Measurements from ENCODE around the gene HAL.

The HAL gene

DNA sequence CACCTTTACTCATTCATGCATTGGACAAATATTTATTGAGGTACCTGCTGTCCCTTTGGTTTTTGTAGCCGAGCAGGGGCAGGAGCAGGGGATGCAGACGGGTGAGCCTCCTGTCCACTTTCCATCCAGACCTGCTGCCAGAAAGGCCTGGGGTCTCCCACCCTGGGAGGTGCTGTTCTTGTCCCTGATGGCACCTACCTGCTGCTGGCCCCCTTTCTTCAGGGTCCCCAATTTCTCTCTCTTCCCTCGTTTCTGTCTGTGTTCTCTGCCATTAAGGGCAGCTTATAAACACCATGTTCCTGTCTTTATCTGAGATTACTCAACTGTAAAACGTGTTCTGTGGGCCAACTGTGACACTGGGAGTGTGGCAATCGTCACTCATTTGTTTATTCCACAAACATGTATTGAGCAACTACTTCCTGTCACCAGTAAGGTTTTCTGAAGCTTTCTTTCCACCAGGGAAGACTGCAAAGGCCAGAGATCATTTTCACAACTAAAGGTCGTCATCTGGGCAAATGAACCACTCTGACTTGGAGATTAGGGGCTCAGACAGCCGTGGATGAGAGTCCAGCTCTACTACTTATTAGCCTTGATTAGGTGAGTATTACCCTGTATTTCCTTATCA is at the start of gene HAL:
Gene HAL (minus strand): TSS at position 311 of the 625 bp plus-strand sequence. CDS start 434 bp downstream, outside the sequence.
- no peaks in the 10 kb centered on the region for H3K9me3 ChIP-seq (ENCODE audit: control insufficient read depth in 2 of 2, low read length in 2 of 2)
- H3K36me3 ChIP-seq (ENCODE audit: control insufficient read depth in 2 of 2, insufficient read depth in 2 of 2, low read length in 2 of 2) = peaks cover 0 to 4% of the 10 kb centered on the region in 2 donors
- H3K27ac ChIP-seq (ENCODE audit: low read length) = no peak within 1 kb of the TSS
- no peak within 1 kb of the TSS for H3K9ac ChIP-seq (ENCODE audit: low read length in 2 of 2)
- no peaks in the 10 kb centered on the region for H3K4me1 ChIP-seq (ENCODE audit: control insufficient read depth, insufficient read depth, low read length)
- H3K4me3 ChIP-seq (ENCODE audit: low read length in 2 of 2) = no peak within 1 kb of the TSS
- H3K27me3 ChIP-seq (ENCODE audit: control insufficient read depth in 1 of 2, insufficient read depth in 2 of 2, low read length in 2 of 2) = no peaks in the 10 kb centered on the region

- no peaks in the 10 kb centered on the region for H3K4me1 ChIP-seq (ENCODE audit: control insufficient read depth, insufficient read depth, low read length)
- no peak overlapping the region for H3K9ac ChIP-seq (ENCODE audit: low read length in 2 of 2)
- no peaks in the 10 kb centered on the region for H3K27me3 ChIP-seq (ENCODE audit: control insufficient read depth in 1 of 2, insufficient read depth in 2 of 2, low read length in 2 of 2)
- no peaks in the 10 kb centered on the region for H3K36me3 ChIP-seq (ENCODE audit: control insufficient read depth in 2 of 2, insufficient read depth in 2 of 2, low read length in 2 of 2)
- no peak overlapping the region for H3K4me3 ChIP-seq (ENCODE audit: low read length in 2 of 2)
- H3K27ac ChIP-seq (ENCODE audit: low read length) = no peak overlapping the region
- H3K9me3 ChIP-seq (ENCODE audit: control insufficient read depth in 2 of 2, low read length in 2 of 2) = no peaks in the 10 kb centered on the region
Observed at GRCh38 chr12:96045566-96045965, 49.4 kb upstream of the HAL start.

GRCh38 chr12:96044943-96045290 is 48.8 kb upstream of the HAL start:
- Histone ChIP-seq H3K4me3 (ENCODE audit: low read length in 2 of 2) (no peak overlapping the region), H3K4me1 (ENCODE audit: control insufficient read depth, insufficient read depth, low read length) (no peaks in the 10 kb centered on the region), H3K9ac (ENCODE audit: low read length in 2 of 2) (no peak overlapping the region), H3K27me3 (ENCODE audit: control insufficient read depth in 1 of 2, insufficient read depth in 2 of 2, low read length in 2 of 2) (no peaks in the 10 kb centered on the region), H3K27ac (ENCODE audit: low read length) (no peak overlapping the region), H3K36me3 (ENCODE audit: control insufficient read depth in 2 of 2, insufficient read depth in 2 of 2, low read length in 2 of 2) (no peaks in the 10 kb centered on the region), H3K9me3 (ENCODE audit: control insufficient read depth in 2 of 2, low read length in 2 of 2) (no peaks in the 10 kb centered on the region)

DNA sequence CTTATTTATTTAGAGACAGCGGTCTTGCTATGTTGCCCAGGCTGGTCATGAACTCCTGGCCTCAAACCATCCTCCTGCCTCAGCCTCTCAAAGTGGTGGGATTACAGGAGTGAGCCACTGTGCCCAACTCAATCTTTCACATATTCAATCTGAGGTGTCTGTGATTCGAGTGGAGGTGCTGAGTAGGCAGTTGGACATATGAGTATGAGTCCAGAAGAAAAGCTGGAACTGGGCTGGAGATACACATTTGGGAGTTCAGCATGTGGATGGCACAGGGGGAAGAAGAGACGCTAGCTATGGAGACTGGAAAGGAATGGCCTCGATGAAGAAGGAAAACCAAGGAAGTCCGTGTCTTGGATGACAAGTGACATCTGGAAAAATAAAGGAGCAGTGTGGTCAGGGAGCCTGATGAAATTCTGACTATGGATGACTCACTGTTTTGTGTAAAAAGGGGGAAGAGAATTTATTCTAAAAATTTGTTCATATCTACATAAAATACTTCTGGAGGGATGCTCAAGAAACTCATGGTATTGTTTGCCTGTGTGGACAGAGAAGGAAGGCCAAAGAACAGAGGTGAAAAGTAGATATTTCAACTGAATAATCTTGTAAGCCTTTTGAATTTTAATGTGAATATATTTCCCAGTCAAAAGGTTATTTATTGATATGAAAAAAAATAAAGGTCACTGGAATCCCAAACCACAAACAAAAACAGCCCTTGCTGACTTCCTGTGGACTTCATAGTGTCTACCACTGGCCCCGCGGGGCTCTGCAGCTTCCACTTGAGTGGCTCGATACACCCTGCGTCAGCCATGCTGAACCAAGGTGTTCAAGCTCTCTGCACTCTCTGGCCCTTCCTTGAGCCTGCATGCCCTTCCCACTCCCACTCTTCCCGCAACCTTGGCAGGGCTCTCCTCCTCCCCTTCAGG is 48.1 kb upstream of the HAL start:
- Histone ChIP-seq H3K9me3 (ENCODE audit: control insufficient read depth in 2 of 2, low read length in 2 of 2) (no peaks in the 10 kb centered on the region), H3K27me3 (ENCODE audit: control insufficient read depth in 1 of 2, insufficient read depth in 2 of 2, low read length in 2 of 2) (no peaks in the 10 kb centered on the region), H3K9ac (ENCODE audit: low read length in 2 of 2) (no peak overlapping the region), H3K4me1 (ENCODE audit: control insufficient read depth, insufficient read depth, low read length) (no peaks in the 10 kb centered on the region), H3K4me3 (ENCODE audit: low read length in 2 of 2) (no peak overlapping the region), H3K27ac (ENCODE audit: low read length) (no peak overlapping the region), H3K36me3 (ENCODE audit: control insufficient read depth in 2 of 2, insufficient read depth in 2 of 2, low read length in 2 of 2) (no peaks in the 10 kb centered on the region)

DNA sequence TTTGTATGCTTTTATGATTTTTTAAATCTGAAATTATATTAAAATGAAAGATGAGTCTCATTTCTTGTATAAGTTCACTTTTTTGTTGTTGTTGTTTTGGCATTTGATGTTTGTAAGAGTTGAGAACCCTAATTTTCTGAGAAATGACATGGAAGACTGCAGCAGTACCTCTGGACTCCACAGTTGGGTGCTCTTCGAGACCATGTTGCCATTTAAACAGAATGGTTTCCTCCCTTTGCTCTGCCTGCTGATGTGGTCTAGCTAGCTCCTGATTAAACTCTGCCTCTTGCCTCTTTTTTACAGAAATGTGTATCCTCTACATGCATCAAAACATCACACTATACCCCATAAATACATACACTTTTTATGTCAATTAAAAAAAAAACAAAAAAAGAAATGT is 45.0 kb upstream of the HAL start:
- no peaks in the 10 kb centered on the region for H3K27me3 ChIP-seq (ENCODE audit: control insufficient read depth in 1 of 2, insufficient read depth in 2 of 2, low read length in 2 of 2)
- H3K4me3 ChIP-seq (ENCODE audit: low read length in 2 of 2) = no peak overlapping the region
- no peak overlapping the region for H3K27ac ChIP-seq (ENCODE audit: low read length)

GRCh38 chr12:96040305-96041133 is 44.4 kb upstream of the HAL start:
- Histone ChIP-seq H3K9me3 (ENCODE audit: control insufficient read depth in 2 of 2, low read length in 2 of 2) (no peaks in the 10 kb centered on the region), H3K4me1 (ENCODE audit: control insufficient read depth, insufficient read depth, low read length) (no peaks in the 10 kb centered on the region), H3K4me3 (ENCODE audit: low read length in 2 of 2) (no peak overlapping the region), H3K36me3 (ENCODE audit: control insufficient read depth in 2 of 2, insufficient read depth in 2 of 2, low read length in 2 of 2) (no peaks in the 10 kb centered on the region), H3K27me3 (ENCODE audit: control insufficient read depth in 1 of 2, insufficient read depth in 2 of 2, low read length in 2 of 2) (no peaks in the 10 kb centered on the region), H3K27ac (ENCODE audit: low read length) (no peak overlapping the region), H3K9ac (ENCODE audit: low read length in 2 of 2) (no peak overlapping the region)

More for the DNA sequence above, 45.0 kb upstream of the HAL start:
- no peaks in the 10 kb centered on the region for H3K4me1 ChIP-seq (ENCODE audit: control insufficient read depth, insufficient read depth, low read length)
- no peaks in the 10 kb centered on the region for H3K36me3 ChIP-seq (ENCODE audit: control insufficient read depth in 2 of 2, insufficient read depth in 2 of 2, low read length in 2 of 2)
- H3K9ac ChIP-seq (ENCODE audit: low read length in 2 of 2) = no peak overlapping the region
- H3K9me3 ChIP-seq (ENCODE audit: control insufficient read depth in 2 of 2, low read length in 2 of 2) = no peaks in the 10 kb centered on the region

GRCh38 chr12:96039516-96039915 is 43.4 kb upstream of the HAL start:
- Histone ChIP-seq H3K9ac (ENCODE audit: low read length in 2 of 2) (no peak overlapping the region), H3K4me3 (ENCODE audit: low read length in 2 of 2) (no peak overlapping the region), H3K36me3 (ENCODE audit: control insufficient read depth in 2 of 2, insufficient read depth in 2 of 2, low read length in 2 of 2) (no peaks in the 10 kb centered on the region), H3K27me3 (ENCODE audit: control insufficient read depth in 1 of 2, insufficient read depth in 2 of 2, low read length in 2 of 2) (no peaks in the 10 kb centered on the region), H3K4me1 (ENCODE audit: control insufficient read depth, insufficient read depth, low read length) (peaks cover 3% of the 10 kb centered on the region), H3K27ac (ENCODE audit: low read length) (no peak overlapping the region), H3K9me3 (ENCODE audit: control insufficient read depth in 2 of 2, low read length in 2 of 2) (no peaks in the 10 kb centered on the region)

DNA sequence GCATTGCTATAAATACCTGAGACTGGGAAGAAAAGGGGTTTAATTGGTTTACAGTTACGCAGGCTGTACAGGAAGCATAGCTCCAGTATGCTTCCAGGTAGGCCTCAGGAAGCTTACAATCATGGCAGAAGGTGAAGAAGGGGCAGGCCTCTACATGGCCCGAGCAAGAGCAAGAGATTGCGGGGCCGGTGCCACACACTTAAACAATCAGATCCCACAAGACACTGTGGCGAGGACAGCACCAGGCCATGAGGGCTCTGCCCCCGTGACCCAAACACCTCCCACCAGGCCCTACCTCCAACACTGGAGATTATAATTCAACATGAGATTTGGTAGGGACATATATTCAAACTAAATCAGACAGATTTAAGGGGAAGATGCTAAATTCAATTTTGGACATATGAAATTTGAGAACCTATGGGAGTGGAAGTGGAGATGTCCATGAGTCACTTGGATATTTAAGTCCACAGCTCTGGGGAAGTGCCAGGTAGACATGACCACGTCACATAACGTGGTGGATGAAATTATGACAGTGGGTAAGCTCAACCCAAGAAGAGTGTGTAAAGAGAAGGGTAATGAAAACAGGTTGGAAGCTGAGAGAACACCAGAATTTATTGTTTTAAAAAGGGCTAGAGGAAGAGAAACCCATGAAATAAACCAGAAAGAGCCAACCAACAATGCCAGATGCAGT is 40.8 kb upstream of the HAL start:
- Histone ChIP-seq H3K36me3 (ENCODE audit: control insufficient read depth in 2 of 2, insufficient read depth in 2 of 2, low read length in 2 of 2) (no peaks in the 10 kb centered on the region), H3K9ac (ENCODE audit: low read length in 2 of 2) (no peak overlapping the region), H3K27ac (ENCODE audit: low read length) (no peak overlapping the region), H3K27me3 (ENCODE audit: control insufficient read depth in 1 of 2, insufficient read depth in 2 of 2, low read length in 2 of 2) (no peaks in the 10 kb centered on the region), H3K9me3 (ENCODE audit: control insufficient read depth in 2 of 2, low read length in 2 of 2) (no peaks in the 10 kb centered on the region), H3K4me3 (ENCODE audit: low read length in 2 of 2) (no peak overlapping the region), H3K4me1 (ENCODE audit: control insufficient read depth, insufficient read depth, low read length) (peaks cover 13% of the 10 kb centered on the region)

DNA sequence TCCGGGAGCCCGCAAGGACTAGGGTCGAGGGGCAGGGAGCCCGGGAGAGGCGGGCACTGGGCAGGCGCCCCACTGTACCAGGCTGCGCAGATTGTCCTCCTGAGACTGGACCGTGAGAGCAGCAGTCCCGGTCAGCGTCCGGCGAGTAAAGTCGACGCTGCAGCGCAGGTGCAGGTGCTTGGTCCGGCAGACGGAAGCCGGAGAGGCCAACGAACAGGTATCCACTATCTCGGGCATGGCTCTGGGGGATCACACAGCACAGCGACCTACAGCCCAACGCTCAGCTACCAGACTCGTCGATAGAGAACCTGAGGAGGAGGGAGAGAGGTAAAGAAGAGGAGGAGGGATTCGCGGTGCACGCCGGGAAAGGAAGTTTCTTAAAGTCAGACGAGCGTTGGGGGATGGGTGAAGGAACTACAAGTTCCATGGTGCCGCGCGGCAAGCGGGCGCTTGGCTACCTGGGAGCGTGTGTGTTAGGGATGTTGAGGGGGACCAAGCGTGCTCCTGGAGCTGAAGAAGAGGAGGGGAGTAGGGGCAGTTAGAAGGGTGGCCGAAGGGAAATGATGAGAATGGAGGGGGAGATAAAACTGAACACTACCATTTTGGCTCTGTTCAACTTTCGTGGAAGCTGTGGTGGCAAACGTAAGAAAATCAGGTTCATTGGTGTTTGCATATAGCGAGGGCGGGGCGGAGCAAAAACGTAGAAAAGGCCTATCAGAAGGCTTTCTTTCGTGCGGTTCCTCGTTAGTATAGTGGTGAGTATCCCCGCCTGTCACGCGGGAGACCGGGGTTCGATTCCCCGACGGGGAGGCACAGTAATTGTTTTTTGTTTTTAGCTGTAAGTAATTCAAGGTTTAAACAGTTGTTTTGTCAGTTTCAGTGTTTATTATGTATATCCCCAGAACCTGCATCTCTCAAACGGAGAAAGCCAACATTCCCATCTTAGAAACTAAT is 39.4 kb upstream of the HAL start, which contains the start of gene LTA4H:
Gene LTA4H (minus strand): TSS at position 305 of the 954 bp plus-strand sequence. CDS start 68 bp downstream, at position 237.
- no peaks in the 10 kb centered on the region for H3K9me3 ChIP-seq (ENCODE audit: control insufficient read depth in 2 of 2, low read length in 2 of 2)
- peak within 1 kb of the TSS; percentile 90 for H3K9ac ChIP-seq (ENCODE audit: low read length in 2 of 2)
- no peaks in the 10 kb centered on the region for H3K36me3 ChIP-seq (ENCODE audit: control insufficient read depth in 2 of 2, insufficient read depth in 2 of 2, low read length in 2 of 2)
- H3K27me3 ChIP-seq (ENCODE audit: control insufficient read depth in 1 of 2, insufficient read depth in 2 of 2, low read length in 2 of 2) = no peaks in the 10 kb centered on the region
- H3K4me1 ChIP-seq (ENCODE audit: control insufficient read depth, insufficient read depth, low read length) = peaks cover 13% of the 10 kb centered on the region
- H3K4me3 ChIP-seq (ENCODE audit: low read length in 2 of 2) = peak within 1 kb of the TSS; percentile 100
- peak within 1 kb of the TSS; percentile 79 for H3K27ac ChIP-seq (ENCODE audit: low read length)
